ENCODE results near the gene ZBED4. TPM values are rescaled to one million over a fixed set of nuclear protein-coding genes. Genes with fewer than 3 reads are reported as not detected.
A peak's percentile ranks its signal among the peaks of the same experiment; 100 is the strongest.
"Not testable (repeated sequence)": the region's sequence is repeated elsewhere in the genome, so short reads cannot be mapped to it uniquely, and the experiment has no call there.

The ZBED4 gene
- total RNA-seq, 1 experiment from 2014 or later = 15.3 TPM

GRCh38 chr22:49852568-49852897, 1.1 kb upstream of the ZBED4 start:
- DNase-seq (ENCODE audit: low spot score) = not testable (repeated sequence)

- DNase-seq (ENCODE audit: low spot score) = no peak
Measured at GRCh38 chr22:49853981-49854831, 562 bp downstream of the ZBED4 start.

- peak; percentile 34 for DNase-seq (ENCODE audit: low spot score)
Measured at GRCh38 chr22:49855251-49855911, 1.7 kb downstream of the ZBED4 start.

- no peak for DNase-seq (ENCODE audit: low spot score)
Measured at GRCh38 chr22:49856343-49856742, 2.7 kb downstream of the ZBED4 start.

GRCh38 chr22:49856766-49857618, 3.3 kb downstream of the ZBED4 start:
- no peak for DNase-seq (ENCODE audit: low spot score)

- DNase-seq (ENCODE audit: low spot score) = no peak
Measured at GRCh38 chr22:49858827-49859226, 5.2 kb downstream of the ZBED4 start.

GRCh38 chr22:49861642-49862495, 8.2 kb downstream of the ZBED4 start:
- DNase-seq (ENCODE audit: low spot score) = no peak

- DNase-seq (ENCODE audit: low spot score) = no peak
Measured at GRCh38 chr22:49862496-49862776, 8.8 kb downstream of the ZBED4 start.

GRCh38 chr22:49863931-49864330, 10.3 kb downstream of the ZBED4 start:
- DNase-seq (ENCODE audit: low spot score) = no peak

GRCh38 chr22:49865156-49865555, 11.5 kb downstream of the ZBED4 start:
- DNase-seq (ENCODE audit: low spot score) = no peak

- DNase-seq (ENCODE audit: low spot score) = no peak
Measured at GRCh38 chr22:49866134-49866533, 12.5 kb downstream of the ZBED4 start.

- DNase-seq (ENCODE audit: low spot score) = no peak
Measured at GRCh38 chr22:49866646-49867045, 13.0 kb downstream of the ZBED4 start.

- DNase-seq (ENCODE audit: low spot score) = no peak
Measured at GRCh38 chr22:49867303-49868265, 13.9 kb downstream of the ZBED4 start.

- no peak for DNase-seq (ENCODE audit: low spot score)
Measured at GRCh38 chr22:49869086-49869830, 15.6 kb downstream of the ZBED4 start.

- DNase-seq (ENCODE audit: low spot score) = no peak
Measured at GRCh38 chr22:49869845-49870712, 16.4 kb downstream of the ZBED4 start.

- no peak for DNase-seq (ENCODE audit: low spot score)
Measured at GRCh38 chr22:49871482-49871881, 17.8 kb downstream of the ZBED4 start.

GRCh38 chr22:49872347-49872746, 18.7 kb downstream of the ZBED4 start:
- no peak for DNase-seq (ENCODE audit: low spot score)

GRCh38 chr22:49873228-49873940, 19.7 kb downstream of the ZBED4 start:
- DNase-seq (ENCODE audit: low spot score) = no peak
